Measurements from ENCODE around the gene ANKS3. TPM values are rescaled to one million over a fixed set of nuclear protein-coding genes. Genes with fewer than 3 reads are reported as not detected.

Gene ANKS3
- total and polyA plus RNA-seq, 2 donors (not counting 1 experiment from before 2014, with no cell fraction given): 26.5 to 31.9 TPM

DNA sequence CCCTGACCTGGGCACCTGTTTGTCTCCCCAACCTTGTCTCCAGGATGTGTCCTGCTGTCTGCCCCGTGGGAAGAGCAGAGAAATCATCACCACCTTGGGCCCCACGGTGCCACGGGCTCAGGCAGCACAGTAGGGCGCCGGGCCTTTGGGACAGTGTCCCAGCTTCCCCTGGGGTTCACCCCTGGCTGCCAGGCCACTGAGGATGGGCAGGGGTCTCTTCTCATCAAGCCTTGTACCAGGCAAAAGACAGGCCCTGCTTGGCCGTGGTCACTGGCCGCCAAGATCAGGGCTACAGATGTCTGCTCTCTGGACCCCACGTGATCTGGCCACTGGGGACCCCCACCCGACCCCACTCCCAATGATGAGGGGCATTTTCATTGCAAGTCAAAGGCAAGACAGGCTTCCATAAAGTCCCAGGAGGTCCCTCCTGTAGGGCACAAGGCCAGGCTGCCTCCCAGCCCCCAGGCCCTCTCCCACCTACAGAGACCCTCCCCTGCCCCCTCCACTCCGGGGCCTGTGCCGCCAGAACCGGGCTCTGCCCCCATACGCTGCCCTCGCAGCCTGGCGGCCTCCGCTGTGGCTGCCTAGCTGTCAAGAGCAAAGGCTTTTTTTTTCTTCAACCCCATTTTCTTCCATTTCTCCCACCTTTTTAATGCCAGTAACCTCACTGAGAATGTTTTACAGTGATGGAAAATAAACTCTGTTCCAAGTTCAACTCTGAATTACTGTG is 14.8 kb upstream of the ANKS3 start:
- TF ChIP-seq EZH2 (IDR thresholded peaks at IDR 0.05; ENCODE audit: borderline replicate concordance, insufficient read depth, low read depth, low read length, poor library complexity, severe bottlenecking) (no peak), CTCF (IDR thresholded peaks at IDR 0.05) (no peak)
- Histone ChIP-seq H3K9me3 (ENCODE audit: control extremely low read depth in 1 of 3, control insufficient read depth in 2 of 3, insufficient read depth in 1 of 3, low read length in 2 of 3) (no peaks in the 10 kb centered on the region), H3K27me3 (replicated peaks in 1 of 4; ENCODE audit: control extremely low read depth in 1 of 4, control insufficient read depth in 3 of 4, insufficient read depth in 4 of 4, low read length in 3 of 4) (no peaks in the 10 kb centered on the region), H3K4me2 (replicated peaks; ENCODE audit: low read depth, low read length, poor library complexity, severe bottlenecking) (no peak overlapping the region), H3K4me3 (ENCODE audit: control extremely low read depth in 1 of 5, extremely low read depth in 1 of 5, insufficient read depth in 1 of 5, low read depth in 2 of 5, low read length in 4 of 5) (no peak overlapping the region), H3K79me2 (ENCODE audit: control insufficient read depth, insufficient read depth, low read length) (peaks cover 8% of the 10 kb centered on the region), H4K20me1 (ENCODE audit: control insufficient read depth, insufficient read depth, low read length, poor library complexity, severe bottlenecking) (no peaks in the 10 kb centered on the region), H3K36me3 (replicated peaks in 1 of 2; ENCODE audit: control extremely low read depth in 1 of 2, control insufficient read depth in 1 of 2, extremely low read depth in 1 of 2, insufficient read depth in 2 of 2, low read length in 1 of 2) (peaks cover 2 to 29% of the 10 kb centered on the region in 2 experiments), H3K9ac (ENCODE audit: low read length) (no peak overlapping the region), H3K4me1 (ENCODE audit: control insufficient read depth in 2 of 2, insufficient read depth in 2 of 2, low read length in 2 of 2) (peaks cover 0 to 19% of the 10 kb centered on the region in 2 donors), H2AFZ (ENCODE audit: insufficient read depth, low read depth, low read length, poor library complexity, severe bottlenecking) (no peak overlapping the region), H3K27ac (ENCODE audit: low read length in 2 of 2) (no peak overlapping the region)
- ChIA-PET CTCF (no interaction called here), POLR2A (no interaction called here)
- ATAC-seq (ENCODE audit: low read depth): no peak
- Mint-ChIP-seq H3K9me3 (ENCODE audit: insufficient read depth) (no peaks in the 10 kb centered on the region), H3K27ac (peak overlapping the region; percentile 20), H3K27me3 (no peaks in the 10 kb centered on the region), H3K4me1 (peaks cover 22% of the 10 kb centered on the region), H3K4me3 (no peak overlapping the region)
- 92% methylated on average over 12 of the region's 16 CpGs for WGBS (ENCODE audit: insufficient coverage)
- intact Hi-C loops (cut with micrococcal nuclease): no loop called here
- DNase-seq: no peak

- H3K4me3 ChIP-seq (ENCODE audit: control extremely low read depth in 1 of 5, extremely low read depth in 1 of 5, insufficient read depth in 1 of 5, low read depth in 2 of 5, low read length in 4 of 5): no peak overlapping the region
- POLR2A ChIA-PET: no interaction called here
- H3K9me3 ChIP-seq (ENCODE audit: control extremely low read depth in 1 of 3, control insufficient read depth in 2 of 3, insufficient read depth in 1 of 3, low read length in 2 of 3): no peaks in the 10 kb centered on the region
- H3K9ac ChIP-seq (ENCODE audit: low read length): no peak overlapping the region
- H3K9me3 Mint-ChIP-seq (ENCODE audit: insufficient read depth): no peaks in the 10 kb centered on the region
- H3K4me1 ChIP-seq (ENCODE audit: control insufficient read depth in 2 of 2, insufficient read depth in 2 of 2, low read length in 2 of 2): peaks cover 0 to 22% of the 10 kb centered on the region in 2 donors
- H3K4me3 Mint-ChIP-seq: peak overlapping the region; percentile 7
- intact Hi-C loops (cut with micrococcal nuclease): no loop called here
- peaks cover 2 to 23% of the 10 kb centered on the region in 2 experiments for H3K36me3 ChIP-seq (replicated peaks in 1 of 2; ENCODE audit: control extremely low read depth in 1 of 2, control insufficient read depth in 1 of 2, extremely low read depth in 1 of 2, insufficient read depth in 2 of 2, low read length in 1 of 2)
- ATAC-seq (ENCODE audit: low read depth) (no peak), DNase-seq (no peak)
- H3K27ac ChIP-seq (ENCODE audit: low read length in 2 of 2): no peak overlapping the region
- peaks cover 4% of the 10 kb centered on the region for H3K27me3 Mint-ChIP-seq
- 89% methylated on average over 3 of the region's 14 CpGs for WGBS (ENCODE audit: insufficient coverage)
- H3K27me3 ChIP-seq (replicated peaks in 1 of 4; ENCODE audit: control extremely low read depth in 1 of 4, control insufficient read depth in 3 of 4, insufficient read depth in 4 of 4, low read length in 3 of 4): peaks cover 0 to 2% (median 0%) of the 10 kb centered on the region in 4 experiments
- peaks cover 3% of the 10 kb centered on the region for H3K79me2 ChIP-seq (ENCODE audit: control insufficient read depth, insufficient read depth, low read length)
- H2AFZ ChIP-seq (ENCODE audit: insufficient read depth, low read depth, low read length, poor library complexity, severe bottlenecking): no peak overlapping the region
- TF ChIP-seq EZH2 (IDR thresholded peaks at IDR 0.05; ENCODE audit: borderline replicate concordance, insufficient read depth, low read depth, low read length, poor library complexity, severe bottlenecking): no peak
- no peak for TF ChIP-seq CTCF (IDR thresholded peaks at IDR 0.05)
- CTCF ChIA-PET: no interaction called here
- H3K27ac Mint-ChIP-seq: peak overlapping the region; percentile 20
- H3K4me1 Mint-ChIP-seq: peaks cover 28% of the 10 kb centered on the region
- H4K20me1 ChIP-seq (ENCODE audit: control insufficient read depth, insufficient read depth, low read length, poor library complexity, severe bottlenecking): no peaks in the 10 kb centered on the region
- H3K4me2 ChIP-seq (replicated peaks; ENCODE audit: low read depth, low read length, poor library complexity, severe bottlenecking): no peak overlapping the region
Measured at GRCh38 chr16:4747906-4748681, 14.0 kb upstream of the ANKS3 start.
